Prostate gland (tissue), 2 donors: ENCODE results near the gene MRPL33.

Experiments
- POLR2AphosphoS5 ChIP-seq: sonication (generic); formaldehyde crosslinking; IDR thresholded peaks from one replicate; pipeline ENCODE4 v1.6.1; 2017; ENCODE audit warnings: antibody characterized with exemption
- TF ChIP-seq, protein P1 (sequence below), 4 experiments: fragments of 200-600 bp in 2 of 4; fragments of 450-650 bp in 2 of 4; sonication (generic) in 2 of 4; IDR thresholded peaks; 1 replicate in 3 of 4; 2 replicates in 1 of 4; pipeline ENCODE4 v1.5.1; 2016 to 2019; ENCODE audit warnings: antibody characterized with exemption in 4 of 4, mild to moderate bottlenecking in 2 of 4, moderate library complexity in 2 of 4

DNA sequence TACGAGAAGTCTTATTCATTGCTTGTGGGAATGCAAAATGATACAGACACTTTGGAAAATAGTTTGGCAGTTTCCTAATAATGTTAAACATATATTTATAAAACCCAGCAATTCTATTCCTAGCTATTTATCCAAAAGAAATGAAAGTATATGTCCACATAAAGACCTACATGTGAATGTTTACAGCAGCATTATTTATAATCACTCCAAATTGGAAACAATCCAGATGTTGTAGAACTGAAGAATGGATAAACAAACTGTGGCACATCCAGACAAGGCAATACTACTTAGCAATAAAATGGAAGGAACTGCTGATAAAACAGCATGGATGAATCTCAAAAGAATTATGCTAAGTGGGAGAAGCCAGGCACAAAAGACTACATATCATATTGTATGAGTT, 19.3 kb downstream of the MRPL33 start:
- TF ChIP-seq POLR2AphosphoS5: no peak
- TF ChIP-seq, protein P1, sequence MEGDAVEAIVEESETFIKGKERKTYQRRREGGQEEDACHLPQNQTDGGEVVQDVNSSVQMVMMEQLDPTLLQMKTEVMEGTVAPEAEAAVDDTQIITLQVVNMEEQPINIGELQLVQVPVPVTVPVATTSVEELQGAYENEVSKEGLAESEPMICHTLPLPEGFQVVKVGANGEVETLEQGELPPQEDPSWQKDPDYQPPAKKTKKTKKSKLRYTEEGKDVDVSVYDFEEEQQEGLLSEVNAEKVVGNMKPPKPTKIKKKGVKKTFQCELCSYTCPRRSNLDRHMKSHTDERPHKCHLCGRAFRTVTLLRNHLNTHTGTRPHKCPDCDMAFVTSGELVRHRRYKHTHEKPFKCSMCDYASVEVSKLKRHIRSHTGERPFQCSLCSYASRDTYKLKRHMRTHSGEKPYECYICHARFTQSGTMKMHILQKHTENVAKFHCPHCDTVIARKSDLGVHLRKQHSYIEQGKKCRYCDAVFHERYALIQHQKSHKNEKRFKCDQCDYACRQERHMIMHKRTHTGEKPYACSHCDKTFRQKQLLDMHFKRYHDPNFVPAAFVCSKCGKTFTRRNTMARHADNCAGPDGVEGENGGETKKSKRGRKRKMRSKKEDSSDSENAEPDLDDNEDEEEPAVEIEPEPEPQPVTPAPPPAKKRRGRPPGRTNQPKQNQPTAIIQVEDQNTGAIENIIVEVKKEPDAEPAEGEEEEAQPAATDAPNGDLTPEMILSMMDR (IDR thresholded peaks at IDR 0.05): no peak
